Tibial artery (tissue), 4 donors: ENCODE results near the gene ZNF532.
A peak's percentile ranks its signal among the peaks of the same experiment; 100 is the strongest.
"Not testable (repeated sequence)": the region's sequence is repeated elsewhere in the genome, so short reads cannot be mapped to it uniquely, and the experiment has no call there.

Experiments used
- DNase-seq, 2 donors: peaks; one replicate each; pipeline ENCODE4 v3.0.0-alpha.2; 2019
- H3K27ac ChIP-seq, 2 donors: fragments of 200-600 bp; sonication (generic) in 1 of 2; 1 replicate in 1 of 2; 2 replicates in 1 of 2; pipeline ENCODE4 v1.5.1; 2018 to 2019; ENCODE audit warnings: mild to moderate bottlenecking in 1 of 2
- H3K27me3 ChIP-seq, 2 donors: fragments of 200-600 bp; sonication (generic) in 1 of 2; one replicate each; pipeline versions ENCODE4 v1.5.1 to v1.6.0; 2016 to 2019
- H3K36me3 ChIP-seq, 3 donors: fragments of 200-600 bp; sonication (generic) in 2 of 3; one replicate each; pipeline ENCODE4 v1.5.1; 2016 to 2019; ENCODE audit warnings: mild to moderate bottlenecking in 2 of 3
- H3K4me1 ChIP-seq, 4 donors: fragments of 200-600 bp; sonication (generic) in 2 of 4; 1 replicate in 3 of 4; 2 replicates in 1 of 4; pipeline ENCODE4 v1.5.1; 2016 to 2019
- H3K4me3 ChIP-seq, 2 donors: fragments of 200-600 bp; sonication (generic) in 1 of 2; 1 replicate in 1 of 2; 2 replicates in 1 of 2; pipeline ENCODE4 v1.5.1; 2018 to 2019; ENCODE audit warnings: mild to moderate bottlenecking in 2 of 2
- H3K9me3 ChIP-seq, 3 donors: fragments of 200-600 bp; sonication (generic) in 1 of 3; one replicate each; pipeline ENCODE4 v1.5.1; 2016 to 2019
- intact Hi-C: fragments of 100-400 bp; cut with DNase I; formaldehyde crosslinking; loops from one replicate; pipeline ENCODE4 v1.15.0; 2023; ENCODE audit warnings: low total_unique reads
- TF ChIP-seq, protein P1 (sequence below), 2 experiments: fragments of 200-600 bp in 1 of 2; fragments of 450-650 bp in 1 of 2; IDR thresholded peaks; one replicate each; pipeline ENCODE4 v1.5.1; 2017 to 2019; ENCODE audit warnings: antibody characterized with exemption in 2 of 2, mild to moderate bottlenecking in 1 of 2, moderate library complexity in 1 of 2

Gene ZNF532

DNA sequence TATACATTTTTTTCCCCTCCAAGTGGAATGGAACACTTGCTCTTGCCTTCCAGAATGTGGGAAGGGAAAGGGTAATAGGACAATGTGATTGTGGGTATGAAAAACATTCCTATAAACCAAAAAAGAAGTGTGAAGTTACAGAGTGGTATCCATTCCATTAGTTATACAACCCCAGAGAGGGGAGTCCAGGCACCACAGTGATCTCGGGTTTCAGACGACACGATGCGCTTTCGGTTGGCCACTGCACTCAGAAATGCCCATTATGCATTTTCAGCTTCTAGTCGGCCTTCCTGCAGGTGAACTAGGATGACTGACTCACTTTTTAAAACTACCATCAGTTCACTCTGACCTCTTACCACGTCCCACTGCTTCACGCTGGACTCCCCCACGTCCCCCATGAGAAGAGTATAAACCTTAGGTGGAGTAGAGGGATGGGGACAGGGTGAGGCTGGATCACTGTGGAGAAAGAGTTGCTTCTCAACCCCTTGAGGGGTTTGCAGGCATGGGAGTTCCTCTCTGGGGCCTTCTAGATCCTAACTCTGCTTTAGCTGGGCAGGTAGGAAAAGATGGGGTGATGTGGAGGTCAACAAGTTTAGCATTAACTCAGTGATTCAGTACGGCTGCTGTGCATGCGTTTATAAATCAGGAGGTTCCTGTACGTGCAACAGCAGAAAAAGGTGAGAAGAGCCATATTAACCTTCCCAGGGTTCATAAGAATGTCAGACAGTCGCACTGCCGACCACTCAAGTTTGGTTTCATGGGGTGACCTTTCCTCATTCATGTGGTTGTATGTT, 50.5 kb downstream of the ZNF532 start:
- Histone ChIP-seq H3K4me3 (peak overlapping the region in 1 of 2 donors; percentile 5), H3K27me3 (no peaks in the 10 kb centered on the region), H3K9me3 (no peaks in the 10 kb centered on the region), H3K36me3 (peaks cover 19 to 32% (median 29%) of the 10 kb centered on the region in 3 donors), H3K4me1 (peaks cover 0 to 66% (median 39%) of the 10 kb centered on the region in 4 donors), H3K27ac (peak overlapping the region; percentile 84 to 89)
- intact Hi-C loops, result no loop called here
- TF ChIP-seq, protein P1, sequence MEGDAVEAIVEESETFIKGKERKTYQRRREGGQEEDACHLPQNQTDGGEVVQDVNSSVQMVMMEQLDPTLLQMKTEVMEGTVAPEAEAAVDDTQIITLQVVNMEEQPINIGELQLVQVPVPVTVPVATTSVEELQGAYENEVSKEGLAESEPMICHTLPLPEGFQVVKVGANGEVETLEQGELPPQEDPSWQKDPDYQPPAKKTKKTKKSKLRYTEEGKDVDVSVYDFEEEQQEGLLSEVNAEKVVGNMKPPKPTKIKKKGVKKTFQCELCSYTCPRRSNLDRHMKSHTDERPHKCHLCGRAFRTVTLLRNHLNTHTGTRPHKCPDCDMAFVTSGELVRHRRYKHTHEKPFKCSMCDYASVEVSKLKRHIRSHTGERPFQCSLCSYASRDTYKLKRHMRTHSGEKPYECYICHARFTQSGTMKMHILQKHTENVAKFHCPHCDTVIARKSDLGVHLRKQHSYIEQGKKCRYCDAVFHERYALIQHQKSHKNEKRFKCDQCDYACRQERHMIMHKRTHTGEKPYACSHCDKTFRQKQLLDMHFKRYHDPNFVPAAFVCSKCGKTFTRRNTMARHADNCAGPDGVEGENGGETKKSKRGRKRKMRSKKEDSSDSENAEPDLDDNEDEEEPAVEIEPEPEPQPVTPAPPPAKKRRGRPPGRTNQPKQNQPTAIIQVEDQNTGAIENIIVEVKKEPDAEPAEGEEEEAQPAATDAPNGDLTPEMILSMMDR (IDR thresholded peaks at IDR 0.05), result no peak
- DNase-seq, result no peak

- no peak for DNase-seq
- intact Hi-C loops, result no loop called here
- H3K4me1 ChIP-seq, result peaks cover 0 to 65% (median 36%) of the 10 kb centered on the region in 4 donors
- peaks cover 19 to 35% (median 31%) of the 10 kb centered on the region in 3 donors for H3K36me3 ChIP-seq
- no peaks in the 10 kb centered on the region for H3K27me3 ChIP-seq
- H3K9me3 ChIP-seq, result no peaks in the 10 kb centered on the region
- peak overlapping the region; percentile 84 to 89 for H3K27ac ChIP-seq
- TF ChIP-seq, protein P1 (IDR thresholded peaks at IDR 0.05), result no peak
- H3K4me3 ChIP-seq, result no peak overlapping the region
These were observed 51.3 kb downstream of the ZNF532 start for GRCh38 chr18:58915995-58916394.

GRCh38 chr18:58919934-58920333, 55.3 kb downstream of the ZNF532 start:
- H3K27ac ChIP-seq, DNase-seq, H3K27me3 ChIP-seq, intact Hi-C loops, H3K4me3 ChIP-seq: not testable (repeated sequence)
- H3K36me3 ChIP-seq, result peaks cover 27 to 57% (median 48%) of the 10 kb centered on the region in 3 donors
- H3K4me1 ChIP-seq, result peaks cover 0 to 50% (median 9%) of the 10 kb centered on the region in 4 donors
- peaks cover 0 to 11% (median 0%) of the 10 kb centered on the region in 3 donors for H3K9me3 ChIP-seq

GRCh38 chr18:58922995-58923394, 58.3 kb downstream of the ZNF532 start:
- Histone ChIP-seq H3K4me1 (peaks cover 0 to 46% (median 11%) of the 10 kb centered on the region in 4 donors), H3K36me3 (peaks cover 27 to 49% (median 37%) of the 10 kb centered on the region in 3 donors), H3K27ac (peak overlapping the region in 1 of 2 donors; percentile 49), H3K27me3 (no peaks in the 10 kb centered on the region), H3K4me3 (no peak overlapping the region), H3K9me3 (peaks cover 0 to 11% (median 0%) of the 10 kb centered on the region in 3 donors)
- intact Hi-C loops, result no loop called here
- TF ChIP-seq, protein P1 (IDR thresholded peaks at IDR 0.05), result no peak
- no peak for DNase-seq

DNA sequence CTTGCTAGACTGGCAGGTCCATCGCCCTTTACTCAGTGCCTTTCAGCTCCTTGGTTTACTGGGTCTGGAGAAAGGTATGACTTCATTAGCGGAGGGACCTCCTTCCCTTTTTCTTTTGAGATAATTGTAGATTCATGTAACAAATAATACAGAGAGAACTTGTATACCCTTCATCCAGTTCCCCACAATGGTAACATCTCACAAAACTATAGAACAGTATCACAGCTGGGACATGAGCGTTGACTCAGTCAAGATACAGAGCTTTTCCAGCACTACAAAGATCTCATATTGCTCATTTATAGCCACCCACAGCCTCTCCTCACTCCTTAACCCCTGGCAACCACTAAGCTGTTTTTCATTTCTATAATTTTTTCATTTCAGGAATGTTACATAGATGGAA, 59.8 kb downstream of the ZNF532 start:
- TF ChIP-seq, protein P1 (IDR thresholded peaks at IDR 0.05), result no peak
- intact Hi-C loops, result no loop called here
- H3K9me3 ChIP-seq, result peaks cover 0 to 11% (median 0%) of the 10 kb centered on the region in 3 donors
- no peaks in the 10 kb centered on the region for H3K27me3 ChIP-seq
- H3K36me3 ChIP-seq, result peaks cover 14 to 35% (median 23%) of the 10 kb centered on the region in 3 donors
- H3K27ac ChIP-seq, result no peak overlapping the region
- H3K4me3 ChIP-seq, result no peak overlapping the region
- peaks cover 0 to 61% (median 14%) of the 10 kb centered on the region in 4 donors for H3K4me1 ChIP-seq
- DNase-seq, result no peak

DNA sequence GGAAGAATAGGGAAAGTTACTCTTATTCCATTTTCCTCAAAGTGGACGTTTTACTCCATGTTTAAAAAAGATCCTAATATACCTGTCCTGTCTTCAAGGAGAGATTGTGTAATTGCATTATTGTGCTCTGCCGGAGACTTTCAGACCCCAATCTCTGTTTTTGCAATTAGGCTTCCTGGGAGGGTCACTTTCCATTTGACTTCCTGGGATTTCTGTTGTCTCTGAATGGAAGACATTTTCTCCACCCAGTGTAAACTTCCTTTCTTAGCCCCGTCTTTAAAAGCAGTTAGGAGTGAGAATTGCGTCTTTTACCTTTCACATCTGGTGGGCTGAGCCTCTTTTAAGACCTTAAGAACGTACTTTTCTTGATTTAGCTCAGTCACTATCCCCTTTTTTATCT, 63.0 kb downstream of the ZNF532 start:
- DNase-seq, result no peak
- H3K27ac ChIP-seq, result peak overlapping the region; percentile 49 to 50
- no peak overlapping the region for H3K4me3 ChIP-seq
- H3K36me3 ChIP-seq, result peaks cover 8 to 27% (median 13%) of the 10 kb centered on the region in 3 donors
- no peaks in the 10 kb centered on the region for H3K27me3 ChIP-seq
- TF ChIP-seq, protein P1 (IDR thresholded peaks at IDR 0.05), result no peak
- H3K4me1 ChIP-seq, result peaks cover 0 to 63% (median 16%) of the 10 kb centered on the region in 4 donors
- peaks cover 0 to 11% (median 0%) of the 10 kb centered on the region in 3 donors for H3K9me3 ChIP-seq
- intact Hi-C loops, result loop anchor here (2.0 kb wide), 1 partner anchor 31 kb away; no protein-coding TSS in a partner anchor
